HG03196 (cell line): ENCODE measurements around the gene FRG1.
"Not testable (repeated sequence)": the region's sequence is repeated elsewhere in the genome, so short reads cannot be mapped to it uniquely, and the experiment has no call there.

ENCODE experiments used
- ATAC-seq: cut with Tn5 transposase; IDR thresholded peaks from one replicate; pipeline ENCODE4 v1.9.1; 2021; ENCODE audit not compliant: unreplicated experiment

FRG1 gene

GRCh38 chr4:189940178-189941004, at the start of gene FRG1:
TSS of gene FRG1 (plus strand) at chr4:189940872. CDS start at chr4:189941010, 138 bp downstream.
- ATAC-seq = peak; percentile 100

- ATAC-seq = no peak
Observed at GRCh38 chr4:189897667-189898066, 43.0 kb upstream of the FRG1 start.

- not testable (repeated sequence) for ATAC-seq
Observed at GRCh38 chr4:189899481-189900015, 41.1 kb upstream of the FRG1 start.

- peak; percentile 83 for ATAC-seq
Observed at GRCh38 chr4:189904420-189905027, 36.1 kb upstream of the FRG1 start.

GRCh38 chr4:189912170-189912569, 28.5 kb upstream of the FRG1 start:
- ATAC-seq = no peak

GRCh38 chr4:189917161-189917891, 23.3 kb upstream of the FRG1 start:
- no peak for ATAC-seq

- no peak for ATAC-seq
Observed at GRCh38 chr4:189921058-189921457, 19.6 kb upstream of the FRG1 start.

GRCh38 chr4:189926742-189927141, 13.9 kb upstream of the FRG1 start:
- not testable (repeated sequence) for ATAC-seq

GRCh38 chr4:189941005-189941450, 356 bp downstream of the FRG1 start:
- ATAC-seq = no peak

- ATAC-seq = not testable (repeated sequence)
Observed at GRCh38 chr4:189942412-189942811, 1.7 kb downstream of the FRG1 start.

- not testable (repeated sequence) for ATAC-seq
Observed at GRCh38 chr4:189944077-189944476, 3.4 kb downstream of the FRG1 start.

GRCh38 chr4:189946906-189947305, 6.2 kb downstream of the FRG1 start:
- ATAC-seq = not testable (repeated sequence)

GRCh38 chr4:189948486-189948885, 7.8 kb downstream of the FRG1 start:
- ATAC-seq = not testable (repeated sequence)

GRCh38 chr4:189969291-189969690, 28.6 kb downstream of the FRG1 start:
- ATAC-seq = not testable (repeated sequence)

GRCh38 chr4:189973646-189974045, 33.0 kb downstream of the FRG1 start:
- ATAC-seq = no peak

GRCh38 chr4:189974056-189974455, 33.4 kb downstream of the FRG1 start:
- ATAC-seq = no peak

- no peak for ATAC-seq
Observed at GRCh38 chr4:189979196-189980047, 38.8 kb downstream of the FRG1 start.

GRCh38 chr4:189980292-189980691, 39.6 kb downstream of the FRG1 start:
- not testable (repeated sequence) for ATAC-seq

- ATAC-seq = no peak
Observed at GRCh38 chr4:189981970-189982369, 41.3 kb downstream of the FRG1 start.

- not testable (repeated sequence) for ATAC-seq
Observed at GRCh38 chr4:189983916-189984526, 43.3 kb downstream of the FRG1 start.
